Type B pancreatic cell (in vitro differentiated cells): ENCODE results near the gene ASB12. TPM values are rescaled to one million over a fixed set of nuclear protein-coding genes. Genes with fewer than 3 reads are reported as not detected.

Experiments
- DNase-seq: peaks from one replicate; pipeline ENCODE4 v3.0.0; 2021; ENCODE audit warnings: mixed read lengths; ENCODE audit not compliant: unreplicated experiment; ENCODE audit errors: extremely low spot score
- H3K27ac Mint-ChIP-seq: 2 replicates; pipeline ENCODE4 v1.8.0; 2021; ENCODE audit warnings: mild to moderate bottlenecking, mixed read lengths
- H3K27me3 Mint-ChIP-seq: 2 replicates; pipeline ENCODE4 v1.8.0; 2021; ENCODE audit warnings: mixed read lengths
- H3K36me3 Mint-ChIP-seq: 2 replicates; pipeline ENCODE4 v1.8.0; 2021; ENCODE audit warnings: mixed read lengths
- H3K4me1 Mint-ChIP-seq: one replicate; pipeline ENCODE4 v1.8.0; 2021; ENCODE audit warnings: mixed read lengths; ENCODE audit not compliant: unreplicated experiment
- H3K4me3 Mint-ChIP-seq: 2 replicates; pipeline ENCODE4 v1.8.0; 2021; ENCODE audit warnings: mild to moderate bottlenecking, mixed read lengths
- H3K9me3 Mint-ChIP-seq: 2 replicates; pipeline ENCODE4 v1.8.0; 2021; ENCODE audit warnings: mixed read lengths
- total RNA-seq: library from RNA; stranded (reverse); gene quantifications from 2 replicates; pipeline ENCODE4 v1.2.1, GENCODE V29; 2021; ENCODE audit warnings: low replicate concordance
- TF ChIP-seq, protein P1 (sequence below): fragments of 200-600 bp; sonication (generic); conservative IDR thresholded peaks from 2 replicates; pipeline ENCODE4 v1.5.0; 2021; ENCODE audit warnings: antibody characterized with exemption, mild to moderate bottlenecking

Gene ASB12
- total RNA-seq, 1 donor from 2014 or later, result 0.63 TPM

- H3K9me3 Mint-ChIP-seq, result no peaks in the 10 kb centered on the region
- no peak overlapping the region for H3K27ac Mint-ChIP-seq
- H3K36me3 Mint-ChIP-seq, result peaks cover 3% of the 10 kb centered on the region
- no peak for DNase-seq
- no peak overlapping the region for H3K4me3 Mint-ChIP-seq
- no peaks in the 10 kb centered on the region for H3K27me3 Mint-ChIP-seq
- TF ChIP-seq, protein P1, sequence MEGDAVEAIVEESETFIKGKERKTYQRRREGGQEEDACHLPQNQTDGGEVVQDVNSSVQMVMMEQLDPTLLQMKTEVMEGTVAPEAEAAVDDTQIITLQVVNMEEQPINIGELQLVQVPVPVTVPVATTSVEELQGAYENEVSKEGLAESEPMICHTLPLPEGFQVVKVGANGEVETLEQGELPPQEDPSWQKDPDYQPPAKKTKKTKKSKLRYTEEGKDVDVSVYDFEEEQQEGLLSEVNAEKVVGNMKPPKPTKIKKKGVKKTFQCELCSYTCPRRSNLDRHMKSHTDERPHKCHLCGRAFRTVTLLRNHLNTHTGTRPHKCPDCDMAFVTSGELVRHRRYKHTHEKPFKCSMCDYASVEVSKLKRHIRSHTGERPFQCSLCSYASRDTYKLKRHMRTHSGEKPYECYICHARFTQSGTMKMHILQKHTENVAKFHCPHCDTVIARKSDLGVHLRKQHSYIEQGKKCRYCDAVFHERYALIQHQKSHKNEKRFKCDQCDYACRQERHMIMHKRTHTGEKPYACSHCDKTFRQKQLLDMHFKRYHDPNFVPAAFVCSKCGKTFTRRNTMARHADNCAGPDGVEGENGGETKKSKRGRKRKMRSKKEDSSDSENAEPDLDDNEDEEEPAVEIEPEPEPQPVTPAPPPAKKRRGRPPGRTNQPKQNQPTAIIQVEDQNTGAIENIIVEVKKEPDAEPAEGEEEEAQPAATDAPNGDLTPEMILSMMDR, result no peak
- H3K4me1 Mint-ChIP-seq, result peaks cover 6% of the 10 kb centered on the region
Observed at GRCh38 chrX:64198036-64198435, 32.4 kb downstream of the ASB12 start.

DNA sequence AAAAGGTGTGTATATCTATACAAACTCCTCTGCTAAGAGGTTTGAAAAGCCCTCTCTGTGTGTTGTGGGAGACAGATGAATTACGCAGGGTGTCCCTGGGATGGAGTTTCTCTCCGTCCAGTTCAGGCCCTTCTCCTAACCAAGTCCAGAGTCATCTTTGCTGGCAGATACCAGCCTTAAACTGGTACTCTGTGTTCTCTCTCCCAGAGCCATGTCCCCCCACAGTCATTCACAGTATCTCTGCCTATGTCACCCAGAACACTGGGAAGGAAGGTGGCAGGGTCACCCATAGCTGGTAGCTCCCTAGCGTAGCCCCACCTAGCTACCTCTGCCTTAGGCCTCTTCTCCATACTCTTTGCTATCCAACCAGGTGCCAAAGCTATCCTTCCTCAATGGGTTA, 33.8 kb downstream of the ASB12 start:
- H3K9me3 Mint-ChIP-seq, result no peaks in the 10 kb centered on the region
- H3K36me3 Mint-ChIP-seq, result peaks cover 8% of the 10 kb centered on the region
- TF ChIP-seq, protein P1, result no peak
- DNase-seq, result no peak
- no peaks in the 10 kb centered on the region for H3K27me3 Mint-ChIP-seq
- no peak overlapping the region for H3K27ac Mint-ChIP-seq
- H3K4me3 Mint-ChIP-seq, result no peak overlapping the region
- H3K4me1 Mint-ChIP-seq, result no peaks in the 10 kb centered on the region

GRCh38 chrX:64195862-64196261, 34.5 kb downstream of the ASB12 start:
- H3K4me1 Mint-ChIP-seq, result no peaks in the 10 kb centered on the region
- peaks cover 8% of the 10 kb centered on the region for H3K36me3 Mint-ChIP-seq
- DNase-seq, result no peak
- no peaks in the 10 kb centered on the region for H3K27me3 Mint-ChIP-seq
- TF ChIP-seq, protein P1, result no peak
- no peaks in the 10 kb centered on the region for H3K9me3 Mint-ChIP-seq
- no peak overlapping the region for H3K27ac Mint-ChIP-seq
- H3K4me3 Mint-ChIP-seq, result no peak overlapping the region

DNA sequence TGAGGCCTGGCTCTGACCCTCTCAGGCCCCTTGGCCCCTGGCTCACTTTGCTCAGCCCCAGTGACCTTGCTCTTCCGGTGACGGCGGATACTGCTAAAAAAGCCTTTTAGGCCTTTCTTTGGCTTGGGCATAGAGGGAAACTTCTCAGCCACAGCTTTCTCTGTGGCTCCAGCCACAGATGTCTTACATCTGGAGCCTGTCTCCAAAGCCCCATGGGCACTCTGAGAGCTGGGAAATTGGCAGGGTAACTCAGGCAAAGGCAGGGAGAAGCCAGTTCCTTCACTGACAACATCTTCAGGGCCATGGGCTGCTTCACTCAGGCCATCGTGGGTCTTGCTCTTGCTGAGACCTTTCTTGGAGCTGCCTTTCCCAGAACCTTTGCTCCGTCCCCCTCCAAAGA, 37.7 kb downstream of the ASB12 start:
- no peak overlapping the region for H3K4me3 Mint-ChIP-seq
- no peaks in the 10 kb centered on the region for H3K9me3 Mint-ChIP-seq
- no peak overlapping the region for H3K27ac Mint-ChIP-seq
- peak; percentile 15 for DNase-seq
- TF ChIP-seq, protein P1, result no peak
- no peaks in the 10 kb centered on the region for H3K4me1 Mint-ChIP-seq
- peaks cover 8% of the 10 kb centered on the region for H3K36me3 Mint-ChIP-seq
- H3K27me3 Mint-ChIP-seq, result no peaks in the 10 kb centered on the region

DNA sequence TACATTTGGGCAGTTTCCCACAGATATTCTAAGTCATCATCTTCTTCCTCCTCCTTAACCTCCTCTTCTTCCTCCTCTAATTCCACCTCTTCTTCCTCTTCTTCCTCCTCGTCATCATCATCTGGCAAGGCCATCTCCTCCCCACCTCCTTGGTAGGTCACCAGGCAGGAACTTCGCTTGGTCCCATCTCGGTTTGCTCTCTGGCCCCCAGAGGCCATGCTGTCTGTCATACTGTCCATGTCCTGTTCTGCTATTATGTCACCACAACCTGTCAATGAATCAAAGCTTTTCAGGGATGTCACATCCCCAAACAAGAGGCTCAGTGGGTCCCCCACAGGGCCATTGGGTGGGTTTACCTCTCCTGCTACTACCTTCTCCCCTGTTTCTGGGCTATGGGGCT, 38.4 kb downstream of the ASB12 start:
- H3K9me3 Mint-ChIP-seq, result no peaks in the 10 kb centered on the region
- H3K27ac Mint-ChIP-seq, result no peak overlapping the region
- H3K27me3 Mint-ChIP-seq, result no peaks in the 10 kb centered on the region
- H3K36me3 Mint-ChIP-seq, result peaks cover 8% of the 10 kb centered on the region
- H3K4me3 Mint-ChIP-seq, result no peak overlapping the region
- TF ChIP-seq, protein P1, result no peak
- H3K4me1 Mint-ChIP-seq, result no peaks in the 10 kb centered on the region
- DNase-seq, result peak; percentile 10
